Left lung (tissue), 10 donors: ENCODE measurements around the gene PEX26. TPM values are rescaled to one million over a fixed set of nuclear protein-coding genes. Genes with fewer than 3 reads are reported as not detected.
A peak's percentile ranks its signal among the peaks of the same experiment; 100 is the strongest.
"Not testable (repeated sequence)": the region's sequence is repeated elsewhere in the genome, so short reads cannot be mapped to it uniquely, and the experiment has no call there.

Source experiments
- ATAC-seq: fragments of 200-7000 bp; cut with Tn5 transposase; one replicate; pipeline ENCODE4 v1.9.1; 2020; ENCODE audit warnings: moderate library complexity
- DNase-seq, 4 donors: peaks; one replicate each; pipeline ENCODE4 v3.0.0-alpha.2; 2013 to 2020
- H3K27ac ChIP-seq, 2 donors: fragments of 200-600 bp; sonication (generic) in 1 of 2; one replicate each; pipeline versions ENCODE4 v1.5.0 to v1.8.0; 2020 to 2021
- H3K27me3 ChIP-seq, 2 donors: fragments of 200-600 bp; sonication (generic) in 1 of 2; one replicate each; pipeline versions ENCODE4 v1.5.0 to v1.8.0; 2020 to 2021
- H3K36me3 ChIP-seq, 2 donors: fragments of 200-600 bp; sonication (generic) in 1 of 2; one replicate each; pipeline versions ENCODE4 v1.5.0 to v1.8.0; 2020 to 2021
- H3K4me1 ChIP-seq, 2 donors: fragments of 200-600 bp; one replicate each; pipeline ENCODE4 v1.8.0; 2021
- H3K4me3 ChIP-seq, 2 donors: fragments of 200-600 bp; sonication (generic) in 1 of 2; one replicate each; pipeline versions ENCODE4 v1.5.0 to v1.8.0; 2020 to 2021; ENCODE audit warnings: mild to moderate bottlenecking in 1 of 2
- H3K9me3 ChIP-seq, 2 donors: fragments of 200-600 bp; sonication (generic) in 1 of 2; one replicate each; pipeline versions ENCODE4 v1.5.0 to v1.8.0; 2020 to 2021
- intact Hi-C, 2 donors: fragments of 100-400 bp; cut with DNase I; formaldehyde crosslinking; loops; one replicate each; pipeline versions ENCODE4 v1.11.2 to v1.14.2; 2022
- polyA plus RNA-seq, 6 donors: library from polyadenylated mRNA; unstranded; fragments of 120-200 nt; gene quantifications; one replicate each; pipeline ENCODE4 v1.2.1, GENCODE V29; 2013; ENCODE audit not compliant: insufficient read length in 6 of 6
- total RNA-seq, 2 donors: library from RNA; stranded (reverse); fragmentation: NEBNext Ultra II Directional; extraction: Animal tissue kit (Norgen Biotek cat#: 25700); gene quantifications; one replicate each; pipeline ENCODE4 v1.2.1, GENCODE V29; 2021
- TF ChIP-seq, protein P1 (sequence below), 2 donors: fragments of 200-600 bp; sonication (generic) in 1 of 2; IDR thresholded peaks; one replicate each; pipeline versions ENCODE4 v1.5.0 to v1.8.0; 2021; ENCODE audit warnings: antibody characterized with exemption in 2 of 2
- donor health status: DM: no; HTN: yes; CAD: no.
- donor health status: DM: no; HTN: no; CAD: no.

PEX26 gene
- total and polyA plus RNA-seq, 8 donors = 21.8 to 39.4 (median 26.8) TPM

DNA sequence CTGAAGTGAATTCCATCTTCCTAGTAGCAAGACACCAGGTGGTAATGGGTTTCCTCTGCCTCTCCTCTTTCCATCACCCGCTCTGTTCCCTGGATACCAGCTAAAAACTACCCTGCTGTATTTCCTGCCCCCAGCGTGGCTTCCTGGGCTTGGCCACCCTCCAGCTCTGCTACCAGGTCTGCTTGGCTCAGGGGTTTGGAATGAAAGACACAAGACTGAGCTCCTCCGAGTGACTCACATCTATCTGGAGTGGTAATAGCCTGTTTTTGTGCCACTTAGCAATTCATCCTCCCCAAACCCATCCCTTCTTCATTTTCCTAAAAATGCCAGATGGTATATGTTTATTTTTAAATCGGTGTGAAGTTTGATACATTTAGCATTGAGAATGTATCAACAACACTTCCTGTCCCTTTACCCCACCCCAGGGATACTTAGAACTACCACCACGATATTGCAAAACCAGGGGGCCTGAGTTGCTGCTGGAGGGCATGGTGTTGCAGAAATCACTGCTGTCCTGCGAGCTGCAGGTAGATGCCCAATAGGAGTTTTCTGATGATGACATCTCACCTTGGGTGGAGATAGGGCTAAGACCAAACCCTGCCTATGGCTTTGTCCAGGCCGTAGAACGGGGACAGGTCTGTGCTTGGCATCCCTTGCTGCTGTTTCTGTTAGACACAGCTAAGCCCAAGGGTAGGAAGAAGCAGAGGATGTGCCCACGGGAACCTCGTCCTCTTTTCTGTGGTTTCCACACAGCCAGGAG is 45.9 kb upstream of the PEX26 start:
- TF ChIP-seq, protein P1, sequence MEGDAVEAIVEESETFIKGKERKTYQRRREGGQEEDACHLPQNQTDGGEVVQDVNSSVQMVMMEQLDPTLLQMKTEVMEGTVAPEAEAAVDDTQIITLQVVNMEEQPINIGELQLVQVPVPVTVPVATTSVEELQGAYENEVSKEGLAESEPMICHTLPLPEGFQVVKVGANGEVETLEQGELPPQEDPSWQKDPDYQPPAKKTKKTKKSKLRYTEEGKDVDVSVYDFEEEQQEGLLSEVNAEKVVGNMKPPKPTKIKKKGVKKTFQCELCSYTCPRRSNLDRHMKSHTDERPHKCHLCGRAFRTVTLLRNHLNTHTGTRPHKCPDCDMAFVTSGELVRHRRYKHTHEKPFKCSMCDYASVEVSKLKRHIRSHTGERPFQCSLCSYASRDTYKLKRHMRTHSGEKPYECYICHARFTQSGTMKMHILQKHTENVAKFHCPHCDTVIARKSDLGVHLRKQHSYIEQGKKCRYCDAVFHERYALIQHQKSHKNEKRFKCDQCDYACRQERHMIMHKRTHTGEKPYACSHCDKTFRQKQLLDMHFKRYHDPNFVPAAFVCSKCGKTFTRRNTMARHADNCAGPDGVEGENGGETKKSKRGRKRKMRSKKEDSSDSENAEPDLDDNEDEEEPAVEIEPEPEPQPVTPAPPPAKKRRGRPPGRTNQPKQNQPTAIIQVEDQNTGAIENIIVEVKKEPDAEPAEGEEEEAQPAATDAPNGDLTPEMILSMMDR (IDR thresholded peaks at IDR 0.05) = no peak

GRCh38 chr22:18032455-18033101 is 45.2 kb upstream of the PEX26 start:
- H3K27ac ChIP-seq = no peak overlapping the region
- H3K9me3 ChIP-seq = no peaks in the 10 kb centered on the region
- no peaks in the 10 kb centered on the region for H3K4me1 ChIP-seq
- TF ChIP-seq, protein P1 (IDR thresholded peaks at IDR 0.05) = no peak
- intact Hi-C loops = no loop called here
- ATAC-seq (no peak), DNase-seq (no peak)
- no peaks in the 10 kb centered on the region for H3K36me3 ChIP-seq
- no peak overlapping the region for H3K4me3 ChIP-seq
- peaks cover 0 to 12% of the 10 kb centered on the region in 2 donors for H3K27me3 ChIP-seq

More for the DNA sequence above, 45.9 kb upstream of the PEX26 start:
- Histone ChIP-seq H3K27me3 (peaks cover 0 to 19% of the 10 kb centered on the region in 2 donors), H3K4me3 (no peak overlapping the region), H3K27ac (no peak overlapping the region), H3K36me3 (no peaks in the 10 kb centered on the region), H3K9me3 (no peaks in the 10 kb centered on the region), H3K4me1 (no peaks in the 10 kb centered on the region)
- ATAC-seq (peak; percentile 41), DNase-seq (no peak)
- intact Hi-C loops = no loop called here

GRCh38 chr22:18033204-18033998 is 44.4 kb upstream of the PEX26 start:
- Histone ChIP-seq H3K9me3 (no peaks in the 10 kb centered on the region), H3K4me1 (no peaks in the 10 kb centered on the region), H3K36me3 (no peaks in the 10 kb centered on the region), H3K27ac (no peak overlapping the region), H3K4me3 (no peak overlapping the region), H3K27me3 (peaks cover 0 to 5% of the 10 kb centered on the region in 2 donors)
- TF ChIP-seq, protein P1 (IDR thresholded peaks at IDR 0.05) = no peak
- intact Hi-C loops = no loop called here
- ATAC-seq (no peak), DNase-seq (no peak)

- Histone ChIP-seq H3K36me3 (no peaks in the 10 kb centered on the region), H3K27me3 (no peaks in the 10 kb centered on the region), H3K4me3 (no peak overlapping the region), H3K9me3 (no peaks in the 10 kb centered on the region), H3K27ac (no peak overlapping the region), H3K4me1 (no peaks in the 10 kb centered on the region)
- TF ChIP-seq, protein P1 (IDR thresholded peaks at IDR 0.05) = no peak
- intact Hi-C loops = no loop called here
- DNase-seq (no peak), ATAC-seq (no peak)
These were observed 43.7 kb upstream of the PEX26 start for GRCh38 chr22:18034076-18034475.

GRCh38 chr22:18035751-18036150 is 42.0 kb upstream of the PEX26 start:
- Histone ChIP-seq H3K4me3 (no peak overlapping the region), H3K9me3 (no peaks in the 10 kb centered on the region), H3K36me3 (no peaks in the 10 kb centered on the region), H3K27ac (no peak overlapping the region), H3K4me1 (no peaks in the 10 kb centered on the region), H3K27me3 (no peaks in the 10 kb centered on the region)
- ATAC-seq (peak; percentile 31), DNase-seq (no peak)
- TF ChIP-seq, protein P1 (IDR thresholded peaks at IDR 0.05) = no peak
- intact Hi-C loops = no loop called here

DNA sequence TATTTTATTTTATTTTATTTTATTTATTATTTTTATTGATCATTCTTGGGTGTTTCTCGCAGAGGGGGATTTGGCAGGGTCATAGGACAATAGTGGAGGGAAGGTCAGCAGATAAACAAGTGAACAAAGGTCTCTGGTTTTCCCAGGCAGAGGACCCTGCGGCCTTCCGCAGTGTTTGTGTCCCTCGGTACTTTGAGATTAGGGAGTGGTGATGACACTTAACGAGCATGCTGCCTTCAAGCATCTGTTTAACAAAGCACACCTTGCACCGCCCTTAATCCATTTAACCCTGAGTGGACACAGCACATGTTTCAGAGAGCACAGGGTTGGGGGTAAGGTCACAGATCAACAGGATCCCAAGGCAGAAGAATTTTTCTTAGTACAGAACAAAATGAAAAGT is 36.9 kb upstream of the PEX26 start:
- DNase-seq, H3K9me3 ChIP-seq, ATAC-seq, H3K36me3 ChIP-seq, H3K4me1 ChIP-seq, H3K4me3 ChIP-seq, intact Hi-C loops, H3K27me3 ChIP-seq, H3K27ac ChIP-seq: not testable (repeated sequence)
